ENCODE data around the gene RGL4. TPM values are rescaled to one million over a fixed set of nuclear protein-coding genes. Genes with fewer than 3 reads are reported as not detected.
"Not testable (repeated sequence)": the region's sequence is repeated elsewhere in the genome, so short reads cannot be mapped to it uniquely, and the experiment has no call there.

Gene RGL4
- total RNA-seq, 2 experiments from 2014 or later, result 26.9 to 28.8 TPM

GRCh38 chr22:23714596-23715578, 24.1 kb downstream of the RGL4 start:
- DNase-seq, result no peak
- H3K27me3 Mint-ChIP-seq, result no peaks in the 10 kb centered on the region
- H3K9me3 Mint-ChIP-seq, result no peaks in the 10 kb centered on the region
- POLR2A ChIA-PET, result interaction anchor here (1.0 kb wide), 1 partner anchor 20 kb away, joined by 3 read pairs; no protein-coding TSS in a partner anchor
- peak overlapping the region; percentile 50 for H3K4me3 Mint-ChIP-seq
- peaks cover 26% of the 10 kb centered on the region for H3K4me1 Mint-ChIP-seq
- peaks cover 33% of the 10 kb centered on the region for H3K36me3 Mint-ChIP-seq (ENCODE audit: low read depth)
- CTCF ChIA-PET, result no interaction called here
- H3K27ac Mint-ChIP-seq, result peak overlapping the region; percentile 16

- peaks cover 21% of the 10 kb centered on the region for H3K4me1 Mint-ChIP-seq
- no peak for DNase-seq
- ChIA-PET CTCF (interaction anchor here (1.3 kb wide), 1 partner anchor 20 kb away, joined by 3 read pairs; no protein-coding TSS in a partner anchor), POLR2A (interaction anchor here (1.0 to 2.3 kb wide), 7 partner anchors 10 to 178 kb away, joined by 3 to 38 read pairs (median 4); no protein-coding TSS in a partner anchor)
- no peaks in the 10 kb centered on the region for H3K27me3 Mint-ChIP-seq
- H3K4me3 Mint-ChIP-seq, result peak overlapping the region; percentile 77
- H3K27ac Mint-ChIP-seq, result peak overlapping the region; percentile 16
- no peaks in the 10 kb centered on the region for H3K9me3 Mint-ChIP-seq
- peaks cover 23% of the 10 kb centered on the region for H3K36me3 Mint-ChIP-seq (ENCODE audit: low read depth)
Observed at GRCh38 chr22:23715806-23716375, 25.1 kb downstream of the RGL4 start.

- H3K9me3 Mint-ChIP-seq, result no peaks in the 10 kb centered on the region
- peak overlapping the region; percentile 77 for H3K4me3 Mint-ChIP-seq
- peak overlapping the region; percentile 72 for H3K27ac Mint-ChIP-seq
- peak; percentile 84 for DNase-seq
- ChIA-PET POLR2A (interaction anchor here (0.8 to 2.3 kb wide), 10 partner anchors 9 to 177 kb away, joined by 3 to 38 read pairs (median 3); no protein-coding TSS in a partner anchor), CTCF (interaction anchor here (0.6 to 1.3 kb wide), 5 partner anchors 14 to 173 kb away, joined by 3 to 7 read pairs (median 4); no protein-coding TSS in a partner anchor)
- peaks cover 17% of the 10 kb centered on the region for H3K36me3 Mint-ChIP-seq (ENCODE audit: low read depth)
- peaks cover 19% of the 10 kb centered on the region for H3K4me1 Mint-ChIP-seq
- H3K27me3 Mint-ChIP-seq, result no peaks in the 10 kb centered on the region
Observed at GRCh38 chr22:23716811-23717801, 26.3 kb downstream of the RGL4 start.

GRCh38 chr22:23718371-23719165, 27.8 kb downstream of the RGL4 start:
- Mint-ChIP-seq H3K27me3 (no peaks in the 10 kb centered on the region), H3K4me1 (peaks cover 19% of the 10 kb centered on the region), H3K4me3 (no peak overlapping the region), H3K36me3 (ENCODE audit: low read depth) (peaks cover 10% of the 10 kb centered on the region), H3K9me3 (no peaks in the 10 kb centered on the region), H3K27ac (no peak overlapping the region)
- no peak for DNase-seq
- ChIA-PET POLR2A (no interaction called here), CTCF (interaction anchor here (0.7 to 1.0 kb wide), 3 partner anchors 48 to 649 kb away, joined by 4 to 6 read pairs (median 4); no protein-coding TSS in a partner anchor)

GRCh38 chr22:23720855-23721254, 30.0 kb downstream of the RGL4 start:
- peaks cover 8% of the 10 kb centered on the region for H3K4me1 Mint-ChIP-seq
- peaks cover 2% of the 10 kb centered on the region for H3K27me3 Mint-ChIP-seq
- no peak overlapping the region for H3K27ac Mint-ChIP-seq
- CTCF ChIA-PET, result interaction anchor here (1.4 kb wide), 1 partner anchor 129 kb away, joined by 3 read pairs; no protein-coding TSS in a partner anchor
- H3K9me3 Mint-ChIP-seq, result no peaks in the 10 kb centered on the region
- DNase-seq, result no peak
- H3K36me3 Mint-ChIP-seq (ENCODE audit: low read depth), result no peaks in the 10 kb centered on the region
- no peak overlapping the region for H3K4me3 Mint-ChIP-seq
- POLR2A ChIA-PET, result interaction anchor here (1.1 kb wide), 2 partner anchors 25 to 136 kb away, joined by 3 read pairs; partner anchors contain the start of gene SLC2A11

- POLR2A ChIA-PET, result interaction anchor here (0.6 kb wide), 1 partner anchor 395 kb away, joined by 3 read pairs; no protein-coding TSS in a partner anchor
- CTCF ChIA-PET, result interaction anchor here (0.7 to 1.3 kb wide), 2 partner anchors 14 to 135 kb away, joined by 3 to 4 read pairs; partner anchors contain the start of gene SLC2A11
- no peak overlapping the region for H3K4me3 Mint-ChIP-seq
Observed at GRCh38 chr22:23722160-23722559, 31.3 kb downstream of the RGL4 start.

GRCh38 chr22:23722724-23723123, 31.9 kb downstream of the RGL4 start:
- H3K9me3 Mint-ChIP-seq, result no peaks in the 10 kb centered on the region
- peaks cover 7% of the 10 kb centered on the region for H3K27me3 Mint-ChIP-seq
- no peaks in the 10 kb centered on the region for H3K4me1 Mint-ChIP-seq
- no peaks in the 10 kb centered on the region for H3K36me3 Mint-ChIP-seq (ENCODE audit: low read depth)
- H3K4me3 Mint-ChIP-seq, result no peak overlapping the region
- DNase-seq, result no peak
- no peak overlapping the region for H3K27ac Mint-ChIP-seq
- ChIA-PET CTCF (interaction anchor here (1.3 kb wide), 1 partner anchor 14 kb away, joined by 4 read pairs; no protein-coding TSS in a partner anchor), POLR2A (interaction anchor here (0.6 kb wide), 1 partner anchor 394 kb away, joined by 3 read pairs; no protein-coding TSS in a partner anchor)

More at GRCh38 chr22:23722160-23722559, 31.3 kb downstream of the RGL4 start:
- Mint-ChIP-seq H3K27me3 (peaks cover 7% of the 10 kb centered on the region), H3K36me3 (ENCODE audit: low read depth) (no peaks in the 10 kb centered on the region), H3K9me3 (no peaks in the 10 kb centered on the region), H3K27ac (no peak overlapping the region), H3K4me1 (peaks cover 5% of the 10 kb centered on the region)
- no peak for DNase-seq

GRCh38 chr22:23728108-23728507, 37.3 kb downstream of the RGL4 start:
- H3K27ac Mint-ChIP-seq; H3K4me3 Mint-ChIP-seq; H3K4me1 Mint-ChIP-seq; DNase-seq; CTCF ChIA-PET; H3K9me3 Mint-ChIP-seq; POLR2A ChIA-PET; H3K36me3 Mint-ChIP-seq (ENCODE audit: low read depth): not testable (repeated sequence)
- H3K27me3 Mint-ChIP-seq, result peaks cover 13% of the 10 kb centered on the region

GRCh38 chr22:23737696-23738095, 46.9 kb downstream of the RGL4 start:
- Mint-ChIP-seq H3K4me1 (no peaks in the 10 kb centered on the region), H3K36me3 (ENCODE audit: low read depth) (no peaks in the 10 kb centered on the region), H3K4me3 (no peak overlapping the region), H3K27ac (no peak overlapping the region), H3K27me3 (peaks cover 3% of the 10 kb centered on the region), H3K9me3 (no peaks in the 10 kb centered on the region)
- DNase-seq, result no peak
- ChIA-PET CTCF (no interaction called here), POLR2A (no interaction called here)

GRCh38 chr22:23742505-23743264, 51.9 kb downstream of the RGL4 start:
- POLR2A ChIA-PET, result no interaction called here
- CTCF ChIA-PET, result no interaction called here
- no peak for DNase-seq
- H3K9me3 Mint-ChIP-seq, result peaks cover 9% of the 10 kb centered on the region
- H3K36me3 Mint-ChIP-seq (ENCODE audit: low read depth), result peaks cover 18% of the 10 kb centered on the region
- H3K27ac Mint-ChIP-seq, result no peak overlapping the region
- H3K27me3 Mint-ChIP-seq, result no peaks in the 10 kb centered on the region
- peaks cover 3% of the 10 kb centered on the region for H3K4me1 Mint-ChIP-seq
- H3K4me3 Mint-ChIP-seq, result no peak overlapping the region

GRCh38 chr22:23743303-23743705, 52.5 kb downstream of the RGL4 start:
- DNase-seq, result no peak
- no peak overlapping the region for H3K4me3 Mint-ChIP-seq
- ChIA-PET POLR2A (interaction anchor here (1.6 kb wide), 1 partner anchor 11 kb away, joined by 5 read pairs; no protein-coding TSS in a partner anchor), CTCF (no interaction called here)
- H3K27ac Mint-ChIP-seq, result no peak overlapping the region
- no peaks in the 10 kb centered on the region for H3K27me3 Mint-ChIP-seq
- peaks cover 3% of the 10 kb centered on the region for H3K4me1 Mint-ChIP-seq
- H3K9me3 Mint-ChIP-seq, result peaks cover 9% of the 10 kb centered on the region
- H3K36me3 Mint-ChIP-seq (ENCODE audit: low read depth), result peaks cover 18% of the 10 kb centered on the region

All from activated CD4-positive, alpha-beta memory T cell treated with anti-CD3 and anti-CD28 coated beads, Interleukin-2, amount 10 ng/mL, durations not matched to agents 7 days and 5 days (primary cell).